Fibroblast of skin of right quadriceps (primary cell): Measurements from ENCODE around the gene ETDC.

ENCODE experiments used
- DNase-seq: peaks from one replicate; pipeline ENCODE4 v3.0.0-alpha.2; 2013

ETDC gene

DNA sequence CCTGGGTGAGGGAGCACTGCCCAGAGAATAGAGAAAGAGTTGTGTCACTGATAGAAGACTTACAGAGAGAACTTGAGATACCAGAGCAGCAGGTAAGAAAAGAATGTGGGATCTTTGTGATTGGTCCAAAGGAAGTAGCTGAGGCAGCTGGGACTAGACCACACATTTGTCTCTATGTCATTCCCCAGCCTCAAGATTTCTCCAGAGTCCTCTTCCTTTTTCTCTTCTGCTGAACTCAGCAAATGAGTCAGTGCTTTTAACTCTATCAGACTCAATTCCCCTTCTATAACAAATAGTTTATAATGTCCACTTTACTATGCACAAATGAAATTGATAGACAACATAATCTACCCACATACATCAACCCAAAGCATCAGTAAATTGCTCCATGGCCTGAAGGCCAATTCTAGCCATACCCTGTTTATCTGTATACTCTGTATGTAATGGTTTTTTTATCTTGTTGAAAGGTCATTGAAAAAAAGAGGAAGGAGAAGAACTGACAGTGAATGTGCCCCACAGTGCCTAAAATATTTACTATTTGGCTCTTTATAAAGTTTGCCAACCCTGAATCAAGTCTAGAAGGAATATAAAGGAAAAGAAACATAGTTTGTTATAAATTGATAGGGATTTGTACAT is 38.2 kb downstream of the ETDC start:
- no peak for DNase-seq

DNA sequence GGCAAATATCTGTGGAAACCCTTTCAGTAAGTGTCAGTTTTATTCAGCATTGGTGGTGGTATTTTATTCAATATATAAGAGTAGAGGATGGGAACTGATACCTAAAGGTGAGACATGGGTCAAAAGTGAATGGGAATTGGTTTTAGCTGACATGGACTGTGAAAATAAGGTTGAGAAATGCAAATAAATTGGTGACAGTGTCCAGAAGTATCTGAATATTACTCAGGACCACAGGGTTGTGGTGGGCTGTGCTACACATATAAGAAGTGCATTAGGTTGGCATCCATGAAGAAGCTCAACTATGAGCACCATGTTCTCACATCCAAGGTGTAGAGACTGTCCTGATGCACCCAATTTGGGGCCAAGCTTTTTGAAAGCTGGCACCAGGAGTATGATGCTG is 45.0 kb downstream of the ETDC start:
- no peak for DNase-seq
